ENCODE results near the gene PIK3R6. TPM values are rescaled to one million over a fixed set of nuclear protein-coding genes. Genes with fewer than 3 reads are reported as not detected.

PIK3R6 gene
- total and polyA plus RNA-seq, 2 of the 13 experiments (the other 11 are each of a cell fraction or from before 2014, with no cell fraction given) = not detected

DNA sequence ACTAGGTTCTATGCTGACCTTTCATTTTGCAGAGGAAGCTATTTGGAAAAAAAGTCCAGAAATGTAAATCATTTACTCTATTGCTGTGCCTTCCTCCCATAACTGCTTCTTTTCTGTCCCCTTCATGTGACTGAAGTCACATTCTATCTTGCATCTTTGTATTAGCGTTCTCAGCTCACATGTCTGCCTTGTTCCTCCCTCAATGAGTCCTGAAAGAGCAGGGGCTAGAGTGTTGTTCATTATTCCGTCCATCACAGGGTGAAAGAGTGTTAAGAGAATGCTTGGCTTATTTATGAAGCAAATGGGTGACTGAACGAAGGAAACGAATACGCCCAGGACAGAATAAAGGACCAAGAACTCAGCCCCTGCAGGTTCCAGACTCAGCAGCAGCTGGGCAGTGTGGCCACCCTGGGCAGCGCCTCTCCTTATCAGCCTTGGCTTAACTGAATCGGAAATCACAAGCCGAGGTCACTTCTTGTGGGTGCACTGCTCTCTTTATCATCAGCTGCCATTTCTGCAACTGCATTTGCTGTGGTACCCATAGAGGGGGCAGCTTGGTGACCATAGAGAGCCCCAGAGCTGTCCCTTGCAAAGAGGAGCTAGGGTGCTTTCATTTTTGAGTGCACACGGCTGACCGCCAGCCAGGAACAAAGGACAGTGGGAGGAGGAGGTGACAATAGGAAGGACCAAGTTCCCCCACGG is 1.8 kb upstream of the PIK3R6 start:
- Histone ChIP-seq H3K4me2 (ENCODE audit: low read depth, low read length) (no peak overlapping the region), H3K27me3 (ENCODE audit: control insufficient read depth in 1 of 2, insufficient read depth in 2 of 2, low read length in 2 of 2) (peaks cover 13 to 64% of the 10 kb centered on the region in 2 experiments), H2AFZ (ENCODE audit: low read length) (no peak overlapping the region), H3K36me3 (replicated peaks in 1 of 2; ENCODE audit: control insufficient read depth in 1 of 2, insufficient read depth in 2 of 2, low read length in 2 of 2) (no peaks in the 10 kb centered on the region), H4K20me1 (ENCODE audit: insufficient read depth, low read length) (no peaks in the 10 kb centered on the region), H3K9me3 (ENCODE audit: low read length) (no peaks in the 10 kb centered on the region), H3K9ac (ENCODE audit: insufficient read depth, low read depth, low read length) (no peak overlapping the region), H3K79me2 (ENCODE audit: insufficient read depth, low read length) (no peaks in the 10 kb centered on the region), H3K4me3 (replicated peaks in 1 of 3; ENCODE audit: insufficient read depth in 1 of 3, low read depth in 2 of 3, low read length in 3 of 3) (no peak overlapping the region), H3K4me1 (ENCODE audit: insufficient read depth, low read length) (peaks cover 27% of the 10 kb centered on the region), H3K27ac (ENCODE audit: extremely low read length, insufficient read depth, low read length) (no peak overlapping the region)
- 36% methylated on average over 11 of the region's 11 CpGs for WGBS (ENCODE audit: low lambda C conversion rate)
- TF ChIP-seq FOXJ3 (CRISPR knock-in tag; IDR thresholded peaks at IDR 0.05; ENCODE audit: borderline replicate concordance) (no peak), SAFB2 (CRISPR knock-in tag; IDR thresholded peaks at IDR 0.05; ENCODE audit: borderline replicate concordance, low read depth) (no peak), ZNF773 (CRISPR knock-in tag; IDR thresholded peaks at IDR 0.05; ENCODE audit: borderline replicate concordance) (no peak)
- ATAC-seq (no peak), DNase-seq (ENCODE audit: low spot score) (no peak), FAIRE-seq (no peak)
- ChIA-PET CTCF (ENCODE audit: low intra/inter-chr PET ratio, low total read pairs) (no interaction called here), POLR2A (no interaction called here)
- in situ Hi-C loops (cut with HindIII; ENCODE audit: extremely low pct_ligation_motif_present, low pct_unique_long_range_greater_than_20kb) = no loop called here
- intact Hi-C loops (cut with micrococcal nuclease; ENCODE audit: unreplicated experiment) = no loop called here
- no TSS peak for BruUV-seq (replicated peaks)

DNA sequence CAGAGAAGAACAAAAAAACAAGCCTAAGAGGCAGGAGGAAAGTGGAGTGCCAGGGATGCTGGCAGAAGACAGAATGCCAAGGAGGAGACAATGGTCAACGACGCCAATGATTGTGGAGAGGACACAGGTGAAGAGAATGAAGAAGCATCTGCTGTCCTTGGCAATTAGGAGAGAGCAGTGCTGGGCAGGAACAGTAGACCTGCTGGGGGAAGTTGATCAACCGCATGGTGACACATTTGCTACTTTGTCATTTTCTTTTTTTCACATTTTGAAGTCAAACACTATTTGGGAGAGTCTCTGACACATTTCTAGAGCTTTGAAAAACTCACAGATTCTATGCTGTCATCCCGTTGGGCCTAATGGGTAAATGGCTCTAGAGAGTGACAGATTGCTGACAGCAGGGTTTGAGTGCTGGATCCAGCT is 1.1 kb upstream of the PIK3R6 start:
- Histone ChIP-seq H3K27ac (ENCODE audit: extremely low read length, insufficient read depth, low read length) (no peak overlapping the region), H3K9me3 (ENCODE audit: low read length) (no peaks in the 10 kb centered on the region), H3K4me1 (ENCODE audit: insufficient read depth, low read length) (peaks cover 22% of the 10 kb centered on the region), H3K9ac (ENCODE audit: insufficient read depth, low read depth, low read length) (no peak overlapping the region), H2AFZ (ENCODE audit: low read length) (no peak overlapping the region), H3K4me2 (ENCODE audit: low read depth, low read length) (no peak overlapping the region), H3K4me3 (replicated peaks in 1 of 3; ENCODE audit: insufficient read depth in 1 of 3, low read depth in 2 of 3, low read length in 3 of 3) (no peak overlapping the region), H3K27me3 (ENCODE audit: control insufficient read depth in 1 of 2, insufficient read depth in 2 of 2, low read length in 2 of 2) (peaks cover 11 to 57% of the 10 kb centered on the region in 2 experiments), H4K20me1 (ENCODE audit: insufficient read depth, low read length) (no peaks in the 10 kb centered on the region), H3K36me3 (replicated peaks in 1 of 2; ENCODE audit: control insufficient read depth in 1 of 2, insufficient read depth in 2 of 2, low read length in 2 of 2) (no peaks in the 10 kb centered on the region), H3K79me2 (ENCODE audit: insufficient read depth, low read length) (no peaks in the 10 kb centered on the region)
- BruUV-seq (replicated peaks) = no TSS peak
- 29% methylated on average over 4 of the region's 4 CpGs for WGBS (ENCODE audit: low lambda C conversion rate)
- CTCF ChIA-PET (ENCODE audit: low intra/inter-chr PET ratio, low total read pairs) = no interaction called here
- FAIRE-seq = no peak
- in situ Hi-C loops (cut with HindIII; ENCODE audit: extremely low pct_ligation_motif_present, low pct_unique_long_range_greater_than_20kb) (no loop called here), intact Hi-C loops (cut with micrococcal nuclease; ENCODE audit: unreplicated experiment) (no loop called here)
- no peak for DNase-seq (ENCODE audit: low spot score)
- POLR2A ChIA-PET = no interaction called here
- no peak for ATAC-seq
- no peak for TF ChIP-seq BATF2 (CRISPR knock-in tag; IDR thresholded peaks at IDR 0.05)
- TF ChIP-seq, protein P1, sequence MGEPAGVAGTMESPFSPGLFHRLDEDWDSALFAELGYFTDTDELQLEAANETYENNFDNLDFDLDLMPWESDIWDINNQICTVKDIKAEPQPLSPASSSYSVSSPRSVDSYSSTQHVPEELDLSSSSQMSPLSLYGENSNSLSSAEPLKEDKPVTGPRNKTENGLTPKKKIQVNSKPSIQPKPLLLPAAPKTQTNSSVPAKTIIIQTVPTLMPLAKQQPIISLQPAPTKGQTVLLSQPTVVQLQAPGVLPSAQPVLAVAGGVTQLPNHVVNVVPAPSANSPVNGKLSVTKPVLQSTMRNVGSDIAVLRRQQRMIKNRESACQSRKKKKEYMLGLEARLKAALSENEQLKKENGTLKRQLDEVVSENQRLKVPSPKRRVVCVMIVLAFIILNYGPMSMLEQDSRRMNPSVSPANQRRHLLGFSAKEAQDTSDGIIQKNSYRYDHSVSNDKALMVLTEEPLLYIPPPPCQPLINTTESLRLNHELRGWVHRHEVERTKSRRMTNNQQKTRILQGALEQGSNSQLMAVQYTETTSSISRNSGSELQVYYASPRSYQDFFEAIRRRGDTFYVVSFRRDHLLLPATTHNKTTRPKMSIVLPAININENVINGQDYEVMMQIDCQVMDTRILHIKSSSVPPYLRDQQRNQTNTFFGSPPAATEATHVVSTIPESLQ (CRISPR knock-in tag; conservative IDR thresholded peaks at IDR 0.05) = no peak
- no peak for TF ChIP-seq ZNF510 (CRISPR knock-in tag; IDR thresholded peaks at IDR 0.05; ENCODE audit: low read depth)
- TF ChIP-seq, protein P2, sequence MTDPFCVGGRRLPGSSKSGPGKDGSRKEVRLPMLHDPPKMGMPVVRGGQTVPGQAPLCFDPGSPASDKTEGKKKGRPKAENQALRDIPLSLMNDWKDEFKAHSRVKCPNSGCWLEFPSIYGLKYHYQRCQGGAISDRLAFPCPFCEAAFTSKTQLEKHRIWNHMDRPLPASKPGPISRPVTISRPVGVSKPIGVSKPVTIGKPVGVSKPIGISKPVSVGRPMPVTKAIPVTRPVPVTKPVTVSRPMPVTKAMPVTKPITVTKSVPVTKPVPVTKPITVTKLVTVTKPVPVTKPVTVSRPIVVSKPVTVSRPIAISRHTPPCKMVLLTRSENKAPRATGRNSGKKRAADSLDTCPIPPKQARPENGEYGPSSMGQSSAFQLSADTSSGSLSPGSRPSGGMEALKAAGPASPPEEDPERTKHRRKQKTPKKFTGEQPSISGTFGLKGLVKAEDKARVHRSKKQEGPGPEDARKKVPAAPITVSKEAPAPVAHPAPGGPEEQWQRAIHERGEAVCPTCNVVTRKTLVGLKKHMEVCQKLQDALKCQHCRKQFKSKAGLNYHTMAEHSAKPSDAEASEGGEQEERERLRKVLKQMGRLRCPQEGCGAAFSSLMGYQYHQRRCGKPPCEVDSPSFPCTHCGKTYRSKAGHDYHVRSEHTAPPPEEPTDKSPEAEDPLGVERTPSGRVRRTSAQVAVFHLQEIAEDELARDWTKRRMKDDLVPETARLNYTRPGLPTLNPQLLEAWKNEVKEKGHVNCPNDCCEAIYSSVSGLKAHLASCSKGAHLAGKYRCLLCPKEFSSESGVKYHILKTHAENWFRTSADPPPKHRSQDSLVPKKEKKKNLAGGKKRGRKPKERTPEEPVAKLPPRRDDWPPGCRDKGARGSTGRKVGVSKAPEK (CRISPR knock-in tag; IDR thresholded peaks at IDR 0.05; ENCODE audit: borderline replicate concordance) = no peak
- TF ChIP-seq, protein P3, sequence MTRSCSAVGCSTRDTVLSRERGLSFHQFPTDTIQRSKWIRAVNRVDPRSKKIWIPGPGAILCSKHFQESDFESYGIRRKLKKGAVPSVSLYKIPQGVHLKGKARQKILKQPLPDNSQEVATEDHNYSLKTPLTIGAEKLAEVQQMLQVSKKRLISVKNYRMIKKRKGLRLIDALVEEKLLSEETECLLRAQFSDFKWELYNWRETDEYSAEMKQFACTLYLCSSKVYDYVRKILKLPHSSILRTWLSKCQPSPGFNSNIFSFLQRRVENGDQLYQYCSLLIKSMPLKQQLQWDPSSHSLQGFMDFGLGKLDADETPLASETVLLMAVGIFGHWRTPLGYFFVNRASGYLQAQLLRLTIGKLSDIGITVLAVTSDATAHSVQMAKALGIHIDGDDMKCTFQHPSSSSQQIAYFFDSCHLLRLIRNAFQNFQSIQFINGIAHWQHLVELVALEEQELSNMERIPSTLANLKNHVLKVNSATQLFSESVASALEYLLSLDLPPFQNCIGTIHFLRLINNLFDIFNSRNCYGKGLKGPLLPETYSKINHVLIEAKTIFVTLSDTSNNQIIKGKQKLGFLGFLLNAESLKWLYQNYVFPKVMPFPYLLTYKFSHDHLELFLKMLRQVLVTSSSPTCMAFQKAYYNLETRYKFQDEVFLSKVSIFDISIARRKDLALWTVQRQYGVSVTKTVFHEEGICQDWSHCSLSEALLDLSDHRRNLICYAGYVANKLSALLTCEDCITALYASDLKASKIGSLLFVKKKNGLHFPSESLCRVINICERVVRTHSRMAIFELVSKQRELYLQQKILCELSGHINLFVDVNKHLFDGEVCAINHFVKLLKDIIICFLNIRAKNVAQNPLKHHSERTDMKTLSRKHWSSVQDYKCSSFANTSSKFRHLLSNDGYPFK (CRISPR knock-in tag; IDR thresholded peaks at IDR 0.05; ENCODE audit: borderline replicate concordance) = no peak

Measured in HepG2 (cell line).